ENCODE results near the gene TASL. TPM values are rescaled to one million over a fixed set of nuclear protein-coding genes. Genes with fewer than 3 reads are reported as not detected.

TASL gene
- 1 to 10 TPM in 2 of 3 donors, under 1 TPM in 1; 0.67 to 1.1 (median 1.1) TPM for total RNA-seq
- long read RNA-seq, donor 1, partial matches to known transcripts, result 0 of 2 reads
- long read RNA-seq, donor 1, other reads (novel, unspliced or antisense), result 1 of 2 reads
- long read RNA-seq, donor 2, result 0 reads

- peak in 1 of 3 donors; percentile 10 for DNase-seq
- TF ChIP-seq CTCF (IDR thresholded peaks at IDR 0.05), result no peak
- ATAC-seq, result peak; percentile 64
These were observed at the start of gene TASL for GRCh38 chrX:30577362-30577991. TSS of gene TASL (minus strand) at chrX:30577766. CDS start at chrX:30560355, 17,411 bp downstream.

GRCh38 chrX:30626402-30626801 lies 48.8 kb upstream of the TASL start:
- Histone ChIP-seq H3K4me3 (no peak overlapping the region), H3K4me1 (ENCODE audit: low read depth) (no peaks in the 10 kb centered on the region), H3K36me3 (ENCODE audit: low read depth) (no peaks in the 10 kb centered on the region), H3K9me3 (no peaks in the 10 kb centered on the region)
- ATAC-seq (no peak), DNase-seq (no peak)
- intact Hi-C loops (cut with DNase I, micrococcal nuclease), result no loop called here
- no peak for TF ChIP-seq CTCF (IDR thresholded peaks at IDR 0.05)

More at GRCh38 chrX:30577362-30577991, at the start of gene TASL:
- H3K4me3 ChIP-seq, result no peak within 1 kb of the TSS
- H3K4me1 ChIP-seq (ENCODE audit: low read depth), result no peaks in the 10 kb centered on the region
- H3K9me3 ChIP-seq, result no peaks in the 10 kb centered on the region
- intact Hi-C loops (cut with DNase I, micrococcal nuclease), result no loop called here
- H3K36me3 ChIP-seq (ENCODE audit: low read depth), result no peaks in the 10 kb centered on the region

GRCh38 chrX:30622361-30622760 lies 44.8 kb upstream of the TASL start:
- Histone ChIP-seq H3K4me1 (ENCODE audit: low read depth) (no peaks in the 10 kb centered on the region), H3K9me3 (no peaks in the 10 kb centered on the region), H3K36me3 (ENCODE audit: low read depth) (no peaks in the 10 kb centered on the region), H3K4me3 (no peak overlapping the region)
- intact Hi-C loops (cut with DNase I, micrococcal nuclease), result no loop called here
- DNase-seq, result no peak
- TF ChIP-seq CTCF (IDR thresholded peaks at IDR 0.05), result no peak
- ATAC-seq, result no peak

- Histone ChIP-seq H3K9me3 (no peaks in the 10 kb centered on the region), H3K36me3 (ENCODE audit: low read depth) (no peaks in the 10 kb centered on the region), H3K4me3 (no peak overlapping the region), H3K4me1 (ENCODE audit: low read depth) (no peaks in the 10 kb centered on the region)
- TF ChIP-seq CTCF (IDR thresholded peaks at IDR 0.05), result no peak
- intact Hi-C loops (cut with DNase I, micrococcal nuclease), result no loop called here
- DNase-seq (peak in 1 of 3 donors; percentile 12), ATAC-seq (peak; percentile 46)
These were observed 43.5 kb upstream of the TASL start for GRCh38 chrX:30620980-30621618.

GRCh38 chrX:30620125-30620524 lies 42.6 kb upstream of the TASL start:
- ATAC-seq, result no peak
- intact Hi-C loops (cut with DNase I, micrococcal nuclease), result no loop called here
- Histone ChIP-seq H3K4me1 (ENCODE audit: low read depth) (no peaks in the 10 kb centered on the region), H3K36me3 (ENCODE audit: low read depth) (no peaks in the 10 kb centered on the region), H3K4me3 (no peak overlapping the region), H3K9me3 (no peaks in the 10 kb centered on the region)
- no peak for TF ChIP-seq CTCF (IDR thresholded peaks at IDR 0.05)
- DNase-seq, result no peak

Measured in mucosa of descending colon (tissue), 3 donors.